Measurements from ENCODE around the gene IGF2R.

The IGF2R gene

DNA sequence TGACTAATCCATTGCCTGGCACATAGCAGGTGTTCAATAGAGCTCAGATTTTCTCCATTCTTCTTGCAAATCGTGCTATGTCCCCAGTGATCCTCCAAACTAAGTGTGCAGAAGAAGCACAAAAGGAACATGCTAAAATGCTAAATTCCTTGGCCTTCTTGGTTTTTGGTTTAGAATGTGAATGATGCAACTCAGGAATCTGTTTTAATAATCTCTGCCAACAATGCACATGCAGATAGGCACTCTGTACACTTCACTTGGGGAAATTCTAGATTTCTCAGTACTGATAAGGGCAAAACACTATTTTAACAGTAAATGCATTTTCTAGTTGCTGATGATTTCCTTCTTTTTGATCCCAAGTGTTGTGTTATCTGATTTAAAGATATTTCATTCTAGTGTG is 188.0 kb downstream of the IGF2R start:
- Mint-ChIP-seq H3K4me3 (no peak overlapping the region), H3K4me1 (no peaks in the 10 kb centered on the region), H3K27ac (no peak overlapping the region), H3K36me3 (peaks cover 13% of the 10 kb centered on the region), H3K27me3 (no peaks in the 10 kb centered on the region), H3K9me3 (peaks cover 9% of the 10 kb centered on the region)

DNA sequence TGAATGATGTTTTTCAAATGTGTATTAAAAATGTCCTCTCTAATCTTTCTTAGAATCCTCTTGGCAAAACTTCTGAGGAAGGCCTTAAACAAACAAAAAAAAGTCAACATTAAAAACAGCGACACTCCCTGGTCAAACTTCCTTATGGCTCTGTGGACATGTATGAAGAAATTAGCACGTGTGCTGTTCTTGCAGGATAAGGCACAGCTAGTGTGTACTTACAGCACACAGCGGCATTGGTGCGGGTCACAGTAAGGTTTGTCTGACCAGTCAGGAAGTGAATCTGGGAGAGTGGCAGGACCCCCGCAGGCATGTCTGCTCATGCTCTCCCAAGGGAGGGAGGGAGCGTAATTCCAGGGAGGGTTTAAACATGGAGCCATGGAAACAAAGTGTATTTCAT is 191.6 kb downstream of the IGF2R start:
- no peaks in the 10 kb centered on the region for H3K4me1 Mint-ChIP-seq
- H3K27ac Mint-ChIP-seq = no peak overlapping the region
- no peaks in the 10 kb centered on the region for H3K27me3 Mint-ChIP-seq
- no peaks in the 10 kb centered on the region for H3K9me3 Mint-ChIP-seq
- peaks cover 4% of the 10 kb centered on the region for H3K36me3 Mint-ChIP-seq
- no peak overlapping the region for H3K4me3 Mint-ChIP-seq
